GM19372 (cell line): Measurements from ENCODE around the gene WDR86.

Experiments
- ATAC-seq: cut with Tn5 transposase; IDR thresholded peaks from one replicate; pipeline ENCODE4 v1.9.1; 2021; ENCODE audit warnings: mild to moderate bottlenecking, low read depth, moderate library complexity; ENCODE audit not compliant: unreplicated experiment

Gene WDR86

DNA sequence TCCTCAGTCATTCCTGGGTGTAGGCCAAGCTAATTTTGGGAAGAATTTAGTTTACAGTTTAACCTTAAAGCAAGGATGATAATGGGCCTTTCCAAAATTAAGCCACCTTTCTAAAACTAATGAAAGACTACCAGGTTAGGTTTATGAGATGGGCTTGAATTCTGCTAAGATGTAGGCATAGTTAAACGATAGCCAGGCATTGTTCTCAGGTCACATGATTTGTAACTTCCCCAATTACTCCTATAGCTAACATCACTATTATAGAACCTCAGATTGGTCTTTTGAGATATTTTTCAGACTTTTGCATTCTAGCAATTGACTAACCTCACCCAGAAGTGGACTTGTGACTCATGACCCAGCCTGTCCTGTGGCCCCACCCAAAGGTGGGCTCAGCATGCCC is 75.2 kb downstream of the WDR86 start:
- no peak for ATAC-seq
